COR-L47 (cell line): ENCODE measurements around the gene CENPL.
"Not testable (repeated sequence)": the region's sequence is repeated elsewhere in the genome, so short reads cannot be mapped to it uniquely, and the experiment has no call there.

Experiments
- DNase-seq: peaks from one replicate; lab custom pipeline; 2025; lab: John Stamatoyannopoulos, UW

CENPL gene

GRCh38 chr1:173824315-173825081 is at the start of gene CENPL, which contains the start of gene DARS2:
CENPL (minus strand) TSS chr1:173824883; CDS start chr1:173811299, 13,584 bp downstream.
DARS2 (plus strand) TSS chr1:173824673; CDS start chr1:173825230, 557 bp downstream.
- peak; percentile 97 for DNase-seq

GRCh38 chr1:173871500-173871899 is 46.8 kb upstream of the CENPL start:
- no peak for DNase-seq

GRCh38 chr1:173871091-173871490 is 46.4 kb upstream of the CENPL start:
- DNase-seq, result no peak

- no peak for DNase-seq
Observed at GRCh38 chr1:173870252-173871075, 45.8 kb upstream of the CENPL start.

- DNase-seq, result no peak
Observed at GRCh38 chr1:173869021-173869359, 44.3 kb upstream of the CENPL start.

GRCh38 chr1:173868266-173869020 is 43.8 kb upstream of the CENPL start, which contains the start of gene ZBTB37:
ZBTB37 (plus strand) TSS chr1:173868380; CDS start chr1:173870226, 1,846 bp downstream.
- DNase-seq, result peak; percentile 83

GRCh38 chr1:173867753-173868265 is 43.1 kb upstream of the CENPL start, which contains the start of gene GAS5:
GAS5 (minus strand) TSS chr1:173867989.
- DNase-seq, result peak; percentile 98

GRCh38 chr1:173867141-173867752 is 42.6 kb upstream of the CENPL start:
- DNase-seq, result peak; percentile 55

GRCh38 chr1:173866413-173867115 is 41.9 kb upstream of the CENPL start:
- no peak for DNase-seq

- no peak for DNase-seq
Observed at GRCh38 chr1:173865468-173866164, 40.9 kb upstream of the CENPL start.

GRCh38 chr1:173864179-173864867 is 39.6 kb upstream of the CENPL start:
- DNase-seq, result no peak

GRCh38 chr1:173863224-173864161 is 38.8 kb upstream of the CENPL start:
- no peak for DNase-seq

- DNase-seq, result no peak
Observed at GRCh38 chr1:173862769-173863223, 38.1 kb upstream of the CENPL start.

GRCh38 chr1:173862146-173862768 is 37.6 kb upstream of the CENPL start:
- not testable (repeated sequence) for DNase-seq

- no peak for DNase-seq
Observed at GRCh38 chr1:173861731-173862145, 37.1 kb upstream of the CENPL start.

- DNase-seq, result no peak
Observed at GRCh38 chr1:173860065-173860464, 35.4 kb upstream of the CENPL start.

- DNase-seq, result not testable (repeated sequence)
Observed at GRCh38 chr1:173859547-173859946, 34.9 kb upstream of the CENPL start.
